A673 (cell line): ENCODE results near the gene ACVR1C.

Source experiments
- CTCF ChIP-seq: fragments of 300-800, 200-600 bp; sonication (generic); conservative IDR thresholded peaks from 2 replicates; pipeline ENCODE4 v1.5.1; 2017; ENCODE audit warnings: low read depth, mild to moderate bottlenecking, antibody characterized with exemption, low read length, moderate library complexity, mixed read lengths
- EZH2 ChIP-seq: fragments of 200-600 bp; sonication (generic); IDR thresholded peaks from 2 replicates; pipeline ENCODE4 v1.6.1; 2017; ENCODE audit warnings: borderline replicate concordance, low read depth, mild to moderate bottlenecking, mixed read lengths, antibody characterized with exemption, low read length; ENCODE audit not compliant: poor library complexity, severe bottlenecking

DNA sequence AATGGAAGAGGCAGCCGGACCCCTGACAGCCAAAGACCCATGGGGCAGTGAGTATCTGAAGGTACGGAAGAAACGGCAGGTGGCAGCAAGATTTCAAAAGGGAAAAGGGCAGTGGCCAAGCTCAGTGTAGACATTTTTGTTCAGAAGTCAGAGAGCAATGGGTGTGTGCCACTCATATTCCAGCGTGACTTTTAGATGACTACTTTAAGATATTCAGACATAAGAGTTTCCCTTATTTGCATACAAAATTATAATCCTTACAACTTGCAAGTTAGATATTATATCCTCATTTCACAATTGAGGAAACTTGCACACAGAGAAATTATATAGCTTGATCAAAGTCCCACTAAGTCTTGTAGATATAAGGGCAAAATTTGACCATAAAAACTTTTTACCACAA, 124.0 kb downstream of the ACVR1C start:
- TF ChIP-seq CTCF (no peak), EZH2 (no peak)
